HG03060 (cell line): ENCODE results near the gene CFAP46.

Experiments used
- ATAC-seq: cut with Tn5 transposase; IDR thresholded peaks from one replicate; pipeline ENCODE4 v1.9.1; 2021; ENCODE audit warnings: low read depth, moderate number of reproducible peaks; ENCODE audit not compliant: unreplicated experiment

The CFAP46 gene

DNA sequence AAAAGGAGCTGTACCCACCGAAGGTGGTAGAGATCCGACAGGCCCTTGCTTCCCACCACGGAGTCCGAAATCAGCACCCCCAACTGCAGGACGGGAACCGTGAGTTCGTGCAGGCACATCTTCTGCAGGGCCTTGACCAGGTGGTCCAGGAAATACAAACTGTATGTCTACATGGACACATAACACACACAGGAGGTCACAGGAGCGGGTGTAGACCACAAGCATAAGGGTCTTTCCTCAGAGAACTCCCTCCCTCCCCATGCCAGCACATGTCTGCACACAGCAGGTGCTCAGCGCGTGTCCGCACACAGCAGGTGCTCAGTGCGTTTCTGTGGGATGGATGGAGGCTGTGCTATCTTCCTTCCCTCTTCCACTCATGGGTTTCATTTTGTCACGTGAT, 69.7 kb downstream of the CFAP46 start:
- ATAC-seq, result no peak

DNA sequence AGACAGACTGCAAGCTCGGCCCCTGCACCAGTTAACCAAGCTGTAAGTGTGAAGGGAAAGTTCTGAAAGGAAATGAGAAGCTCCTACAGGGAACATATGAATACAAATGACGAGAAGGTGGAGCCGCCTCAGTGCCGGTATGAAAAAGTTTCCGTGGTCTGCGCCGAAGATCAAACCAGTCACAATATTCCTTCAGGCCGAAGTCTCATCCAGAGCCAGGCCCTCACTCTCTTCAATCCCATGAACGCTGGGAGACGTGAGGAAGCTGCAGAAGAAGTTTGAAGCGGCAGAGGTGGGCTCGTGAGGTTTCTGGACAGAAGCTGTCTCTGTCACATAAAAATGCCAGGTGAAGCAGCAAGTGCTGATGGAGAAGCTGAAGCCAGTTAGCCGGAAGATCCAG, 71.9 kb downstream of the CFAP46 start:
- no peak for ATAC-seq

DNA sequence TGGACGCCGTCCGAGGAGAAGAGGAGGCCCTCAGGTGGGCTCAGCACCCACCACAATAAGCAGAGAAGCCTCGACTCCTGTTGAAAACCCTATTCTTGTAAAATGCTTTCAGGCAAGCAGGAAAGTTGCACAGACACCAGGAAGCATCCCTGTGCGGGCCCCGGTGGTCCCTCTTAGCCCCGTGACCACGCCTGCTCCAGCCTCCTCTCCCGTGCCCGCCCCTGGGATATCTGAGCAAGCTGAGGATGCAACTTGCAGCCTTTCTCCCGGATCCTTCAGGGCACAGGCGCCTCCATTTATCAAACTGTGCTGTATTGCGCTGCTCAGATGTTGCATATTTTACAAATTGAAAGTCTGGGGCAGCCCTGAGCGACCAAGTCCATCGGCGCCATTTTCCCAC, 72.7 kb downstream of the CFAP46 start:
- no peak for ATAC-seq

DNA sequence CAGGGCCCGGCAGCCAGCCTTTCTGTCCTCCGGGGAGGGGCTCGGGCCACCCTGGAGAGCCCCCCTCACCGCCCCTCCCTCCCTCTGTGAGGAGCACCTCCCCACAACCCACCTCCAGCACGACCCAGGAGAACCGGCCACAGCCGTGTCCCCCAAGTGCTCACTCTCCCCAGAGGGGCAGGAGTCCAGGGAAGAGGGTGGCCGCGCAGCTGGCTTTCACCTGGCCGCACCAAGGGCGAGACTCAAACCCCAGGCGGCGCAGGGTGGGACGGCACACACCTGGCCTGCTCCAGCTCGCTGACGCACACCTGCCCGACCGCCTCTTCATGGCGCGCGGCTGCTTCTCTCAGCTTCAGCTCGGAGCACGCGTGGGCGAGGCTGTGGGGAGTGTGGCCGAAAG, 73.4 kb downstream of the CFAP46 start:
- no peak for ATAC-seq

DNA sequence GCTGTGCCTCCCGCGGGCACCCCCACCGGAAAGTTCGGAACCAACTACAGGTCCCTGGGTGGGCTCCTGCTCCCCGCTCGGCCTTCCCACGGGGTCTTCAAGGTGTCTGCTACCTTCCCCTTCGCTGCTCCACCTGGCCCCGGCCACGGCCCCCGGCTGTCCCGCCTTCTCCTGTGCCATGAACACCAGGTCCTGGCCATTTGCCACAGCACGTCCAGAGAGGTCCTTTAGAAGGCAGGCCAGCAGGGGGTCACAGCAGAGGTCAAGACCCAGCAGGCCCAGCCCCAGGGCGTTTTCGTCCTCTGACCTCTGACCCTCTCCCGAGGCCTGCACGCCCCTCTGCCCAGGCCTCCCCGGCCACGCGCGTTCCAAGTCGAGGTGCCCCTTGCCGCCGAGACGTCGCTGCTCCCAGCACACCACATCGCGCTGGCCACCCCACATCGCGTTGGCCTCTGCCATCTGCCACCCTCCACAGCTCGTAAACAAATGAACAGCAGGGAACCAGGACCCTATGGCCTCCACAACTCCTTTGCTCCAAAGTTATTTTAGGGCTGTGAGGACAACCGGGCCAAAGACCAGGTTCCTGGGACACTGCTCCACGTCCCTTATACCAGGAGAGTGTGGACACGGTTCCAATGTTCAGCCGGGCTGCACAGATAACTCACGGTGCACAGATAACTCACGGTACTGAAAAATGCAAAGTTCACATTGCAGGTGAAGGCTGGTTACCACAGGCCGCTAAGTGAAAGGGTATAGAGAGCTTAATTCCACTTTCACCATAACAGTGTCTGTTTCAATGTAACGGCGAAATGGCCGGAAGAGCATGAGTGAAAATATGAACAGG, 74.3 kb downstream of the CFAP46 start:
- ATAC-seq, result no peak

DNA sequence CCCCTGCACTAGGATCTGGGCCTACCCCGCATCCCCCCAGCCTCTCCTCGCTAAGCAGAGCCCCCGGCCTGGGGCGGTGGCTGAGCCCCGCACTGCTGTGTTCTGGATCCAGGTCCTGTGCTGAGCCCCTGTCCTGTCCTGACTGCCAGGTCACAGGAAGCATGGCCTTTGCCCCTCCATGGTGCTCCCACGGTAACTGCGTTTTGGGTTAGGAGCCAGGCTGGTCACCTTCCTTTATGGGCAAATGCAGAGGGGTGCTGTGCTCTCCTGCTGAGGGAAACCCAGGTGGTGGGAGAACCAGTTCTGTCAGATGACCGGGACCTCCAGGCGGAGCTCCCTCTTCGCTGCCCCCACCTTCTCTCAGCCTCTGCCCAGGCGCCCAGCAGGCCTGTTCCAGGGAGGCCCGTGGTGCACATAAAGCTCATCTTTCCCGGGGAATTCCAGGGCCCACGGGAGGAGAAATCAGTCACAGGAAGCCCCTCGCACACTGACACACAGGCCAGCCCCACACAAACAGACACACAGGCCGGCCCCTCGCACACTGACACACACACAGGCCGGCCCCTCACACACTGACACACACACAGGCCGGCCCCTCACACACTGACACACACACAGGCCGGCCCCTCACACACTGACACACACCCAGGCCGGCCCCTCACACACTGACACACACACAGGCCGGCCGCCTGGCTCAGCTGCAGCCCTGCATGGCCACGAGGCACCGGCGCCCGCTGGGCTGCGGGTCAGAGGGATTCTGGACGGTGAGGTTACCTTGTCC, 75.6 kb downstream of the CFAP46 start:
- ATAC-seq, result no peak

- no peak for ATAC-seq
Measured at GRCh38 chr10:132865851-132866600, 76.3 kb downstream of the CFAP46 start.

- no peak for ATAC-seq
Measured at GRCh38 chr10:132865171-132865631, 77.2 kb downstream of the CFAP46 start.

GRCh38 chr10:132862485-132863420, 79.6 kb downstream of the CFAP46 start:
- ATAC-seq, result no peak

DNA sequence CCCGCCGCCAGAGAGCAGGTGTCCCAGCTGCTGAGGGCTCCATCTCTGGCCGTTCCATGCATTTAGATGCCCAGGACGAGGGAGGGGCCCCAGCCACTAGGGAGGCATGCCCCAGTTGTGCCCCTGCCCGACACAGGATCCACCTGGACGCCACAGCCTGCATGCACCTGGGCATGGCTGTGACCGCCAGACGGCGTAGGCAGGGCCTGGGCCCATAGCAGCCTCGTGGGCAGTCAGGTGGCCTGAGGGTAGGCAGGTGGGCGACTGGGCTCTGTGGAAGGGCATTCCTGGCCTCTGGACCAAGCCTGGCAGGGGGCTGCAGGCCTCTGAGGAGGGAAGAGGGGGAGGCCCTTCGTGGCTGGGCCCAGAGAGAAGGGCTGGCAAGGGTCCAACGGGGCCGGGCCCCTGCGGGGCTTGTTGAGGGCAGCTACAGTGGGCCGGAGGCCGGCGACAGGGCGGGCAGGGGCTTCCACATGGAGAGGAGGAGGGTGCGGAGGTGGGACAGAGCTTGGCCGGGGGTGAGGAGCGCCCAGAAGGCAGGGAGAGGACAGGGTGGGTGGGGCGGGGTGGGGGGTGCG, 80.4 kb downstream of the CFAP46 start:
- ATAC-seq, result no peak

DNA sequence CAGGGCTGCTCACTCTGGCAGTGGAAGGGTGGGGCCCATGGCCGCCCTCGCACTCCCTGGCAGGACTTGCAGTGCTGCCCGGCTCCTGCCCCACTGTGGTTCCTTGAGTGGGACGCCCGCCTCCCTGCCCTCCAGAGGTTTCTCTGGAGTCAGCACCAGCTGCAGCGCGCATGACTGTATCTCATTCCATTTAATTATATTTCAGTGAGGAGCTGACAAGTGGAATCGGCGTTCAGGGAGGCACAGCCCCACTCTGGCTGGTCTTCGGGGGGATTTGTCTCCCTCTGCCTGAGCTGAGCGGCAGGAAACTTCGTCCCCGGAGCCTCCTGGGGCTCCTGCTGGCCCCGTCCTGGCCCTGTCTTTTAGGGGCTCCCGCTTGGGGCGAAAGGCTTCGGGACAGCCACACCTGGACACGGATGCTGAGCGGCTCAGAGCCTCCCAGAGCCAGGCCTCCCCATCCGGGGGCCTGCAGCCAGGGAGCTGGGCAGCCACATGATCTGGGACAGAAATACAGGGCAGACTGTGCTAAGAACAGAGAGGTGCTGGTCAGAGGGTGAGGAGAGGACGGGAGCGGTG, 81.2 kb downstream of the CFAP46 start:
- ATAC-seq, result no peak

GRCh38 chr10:132860532-132860931, 81.8 kb downstream of the CFAP46 start:
- ATAC-seq, result no peak

DNA sequence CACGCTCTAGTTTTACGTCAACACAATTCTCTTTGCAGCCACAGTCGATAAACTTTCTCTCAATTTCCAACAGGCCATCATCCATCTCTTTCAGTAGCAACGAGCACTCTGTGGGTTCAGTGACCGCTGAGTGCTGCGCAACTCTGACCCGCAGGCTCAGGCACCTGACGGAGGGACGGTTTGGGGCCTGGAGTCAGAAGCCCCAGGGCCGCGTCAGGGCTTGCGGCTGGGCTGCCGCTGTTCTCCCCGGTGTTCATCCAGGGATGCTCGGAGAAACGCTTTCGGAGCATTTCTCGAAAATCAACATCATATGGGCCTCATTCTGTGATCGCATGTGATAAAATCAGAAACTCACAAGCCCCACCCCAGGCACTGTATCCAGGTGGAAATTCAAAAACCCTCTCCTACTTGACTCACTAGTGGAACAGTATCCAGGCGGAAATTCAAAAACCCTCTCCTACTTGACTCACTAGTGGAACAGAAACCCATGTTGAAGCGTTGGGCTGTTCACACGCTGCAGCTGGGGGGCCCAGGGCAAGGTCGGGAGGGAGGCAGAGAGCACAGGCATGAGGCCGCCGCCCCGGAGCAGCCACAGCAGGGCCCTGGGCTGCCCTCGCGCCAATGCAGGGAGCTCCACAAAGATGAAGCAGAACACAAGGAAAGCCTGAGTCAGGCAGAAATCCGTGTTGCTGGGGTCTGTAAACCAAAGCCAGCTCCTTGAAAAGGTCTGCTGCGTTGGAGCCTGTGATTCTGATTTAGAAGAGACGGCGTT, 83.1 kb downstream of the CFAP46 start:
- ATAC-seq, result no peak

GRCh38 chr10:132858121-132859081, 84.0 kb downstream of the CFAP46 start:
- no peak for ATAC-seq

GRCh38 chr10:132856869-132857524, 85.4 kb downstream of the CFAP46 start:
- no peak for ATAC-seq

- ATAC-seq, result no peak
Measured at GRCh38 chr10:132855889-132856288, 86.5 kb downstream of the CFAP46 start.

- ATAC-seq, result no peak
Measured at GRCh38 chr10:132851451-132851850, 90.9 kb downstream of the CFAP46 start.
